ENCODE data around the gene ZNF609. TPM values are rescaled to one million over a fixed set of nuclear protein-coding genes. Genes with fewer than 3 reads are reported as not detected.

Gene ZNF609
- total RNA-seq, 1 experiment from 2014 or later, result 31.0 TPM

GRCh38 chr15:64635499-64636495 is 175.4 kb downstream of the ZNF609 start:
- intact Hi-C loops (cut with micrococcal nuclease), result no loop called here
- no peaks in the 10 kb centered on the region for H3K36me3 ChIP-seq (ENCODE audit: control insufficient read depth in 1 of 2, insufficient read depth in 2 of 2, low read length in 2 of 2)
- CTCF ChIA-PET, result no interaction called here
- no peak overlapping the region for H2AFZ ChIP-seq (ENCODE audit: low read depth, low read length, poor library complexity, severe bottlenecking)
- ATAC-seq (no peak), DNase-seq (ENCODE audit: low read depth, low spot score) (no peak)
- no peak overlapping the region for H3K4me3 ChIP-seq (replicated peaks in 1 of 2; ENCODE audit: low read depth in 1 of 2, low read length in 2 of 2)
- TF ChIP-seq, protein P1, sequence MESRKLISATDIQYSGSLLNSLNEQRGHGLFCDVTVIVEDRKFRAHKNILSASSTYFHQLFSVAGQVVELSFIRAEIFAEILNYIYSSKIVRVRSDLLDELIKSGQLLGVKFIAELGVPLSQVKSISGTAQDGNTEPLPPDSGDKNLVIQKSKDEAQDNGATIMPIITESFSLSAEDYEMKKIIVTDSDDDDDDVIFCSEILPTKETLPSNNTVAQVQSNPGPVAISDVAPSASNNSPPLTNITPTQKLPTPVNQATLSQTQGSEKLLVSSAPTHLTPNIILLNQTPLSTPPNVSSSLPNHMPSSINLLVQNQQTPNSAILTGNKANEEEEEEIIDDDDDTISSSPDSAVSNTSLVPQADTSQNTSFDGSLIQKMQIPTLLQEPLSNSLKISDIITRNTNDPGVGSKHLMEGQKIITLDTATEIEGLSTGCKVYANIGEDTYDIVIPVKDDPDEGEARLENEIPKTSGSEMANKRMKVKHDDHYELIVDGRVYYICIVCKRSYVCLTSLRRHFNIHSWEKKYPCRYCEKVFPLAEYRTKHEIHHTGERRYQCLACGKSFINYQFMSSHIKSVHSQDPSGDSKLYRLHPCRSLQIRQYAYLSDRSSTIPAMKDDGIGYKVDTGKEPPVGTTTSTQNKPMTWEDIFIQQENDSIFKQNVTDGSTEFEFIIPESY (IDR thresholded peaks at IDR 0.05; ENCODE audit: extremely low read depth, insufficient replicate concordance, low read length), result no peak
- no peak for TF ChIP-seq EGR1 (IDR thresholded peaks at IDR 0.05; ENCODE audit: low read depth)
- TF ChIP-seq SRF (IDR thresholded peaks at IDR 0.05; ENCODE audit: low read depth), result no peak
- no peak for TF ChIP-seq EZH2 (IDR thresholded peaks at IDR 0.05)
- TF ChIP-seq ATF3 (IDR thresholded peaks at IDR 0.05), result no peak
- no peak for TF ChIP-seq SP1 (IDR thresholded peaks at IDR 0.05; ENCODE audit: low read depth)
- TF ChIP-seq ZNF274 (IDR thresholded peaks at IDR 0.05; ENCODE audit: low read depth, low read length), result no peak
- no peak for TF ChIP-seq ELF1 (IDR thresholded peaks at IDR 0.05; ENCODE audit: borderline replicate concordance, low read depth)
- TF ChIP-seq POLR2AphosphoS5 (IDR thresholded peaks at IDR 0.05; ENCODE audit: low read depth, low read length), result no peak
- no peak for TF ChIP-seq YY1 (IDR thresholded peaks at IDR 0.05; ENCODE audit: extremely low read depth, insufficient replicate concordance, low read depth, low read length)
- no peak for TF ChIP-seq CEBPB (IDR thresholded peaks at IDR 0.05; ENCODE audit: low read depth)
- TF ChIP-seq CTCF (IDR thresholded peaks at IDR 0.05 in 2 of 3, conservative IDR thresholded peaks at IDR 0.05 in 1 of 3; ENCODE audit: borderline replicate concordance in 1 of 3, insufficient read depth in 1 of 3, low read depth in 2 of 3, low read length in 2 of 3), result no peak
- TF ChIP-seq FOSL1 (IDR thresholded peaks at IDR 0.05; ENCODE audit: low read depth), result no peak
- no peak for TF ChIP-seq JUND (IDR thresholded peaks at IDR 0.05)
- TF ChIP-seq SIN3A (IDR thresholded peaks at IDR 0.05; ENCODE audit: low read depth), result no peak
- TF ChIP-seq, protein P2, sequence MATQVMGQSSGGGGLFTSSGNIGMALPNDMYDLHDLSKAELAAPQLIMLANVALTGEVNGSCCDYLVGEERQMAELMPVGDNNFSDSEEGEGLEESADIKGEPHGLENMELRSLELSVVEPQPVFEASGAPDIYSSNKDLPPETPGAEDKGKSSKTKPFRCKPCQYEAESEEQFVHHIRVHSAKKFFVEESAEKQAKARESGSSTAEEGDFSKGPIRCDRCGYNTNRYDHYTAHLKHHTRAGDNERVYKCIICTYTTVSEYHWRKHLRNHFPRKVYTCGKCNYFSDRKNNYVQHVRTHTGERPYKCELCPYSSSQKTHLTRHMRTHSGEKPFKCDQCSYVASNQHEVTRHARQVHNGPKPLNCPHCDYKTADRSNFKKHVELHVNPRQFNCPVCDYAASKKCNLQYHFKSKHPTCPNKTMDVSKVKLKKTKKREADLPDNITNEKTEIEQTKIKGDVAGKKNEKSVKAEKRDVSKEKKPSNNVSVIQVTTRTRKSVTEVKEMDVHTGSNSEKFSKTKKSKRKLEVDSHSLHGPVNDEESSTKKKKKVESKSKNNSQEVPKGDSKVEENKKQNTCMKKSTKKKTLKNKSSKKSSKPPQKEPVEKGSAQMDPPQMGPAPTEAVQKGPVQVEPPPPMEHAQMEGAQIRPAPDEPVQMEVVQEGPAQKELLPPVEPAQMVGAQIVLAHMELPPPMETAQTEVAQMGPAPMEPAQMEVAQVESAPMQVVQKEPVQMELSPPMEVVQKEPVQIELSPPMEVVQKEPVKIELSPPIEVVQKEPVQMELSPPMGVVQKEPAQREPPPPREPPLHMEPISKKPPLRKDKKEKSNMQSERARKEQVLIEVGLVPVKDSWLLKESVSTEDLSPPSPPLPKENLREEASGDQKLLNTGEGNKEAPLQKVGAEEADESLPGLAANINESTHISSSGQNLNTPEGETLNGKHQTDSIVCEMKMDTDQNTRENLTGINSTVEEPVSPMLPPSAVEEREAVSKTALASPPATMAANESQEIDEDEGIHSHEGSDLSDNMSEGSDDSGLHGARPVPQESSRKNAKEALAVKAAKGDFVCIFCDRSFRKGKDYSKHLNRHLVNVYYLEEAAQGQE (IDR thresholded peaks at IDR 0.05; ENCODE audit: low read depth), result no peak
- no peak overlapping the region for H3K27ac ChIP-seq (ENCODE audit: low read depth, low read length)
- no peaks in the 10 kb centered on the region for H3K27me3 ChIP-seq (ENCODE audit: insufficient read depth, low read length)
- no peaks in the 10 kb centered on the region for H3K9me2 ChIP-seq (ENCODE audit: insufficient read depth)
- no TSS peak for BruUV-seq (replicated peaks)
- no peaks in the 10 kb centered on the region for H4K20me1 ChIP-seq (ENCODE audit: insufficient read depth)
- no peak overlapping the region for H3K4me2 ChIP-seq (ENCODE audit: low read length)
- no peaks in the 10 kb centered on the region for H3K9me3 ChIP-seq (ENCODE audit: control insufficient read depth in 1 of 2, insufficient read depth in 1 of 2, low read depth in 1 of 2, low read length in 2 of 2)
- peaks cover 7 to 19% of the 10 kb centered on the region in 2 experiments; a peak in 2 of 4 replicates for H3K4me1 ChIP-seq (ENCODE audit: control insufficient read depth in 1 of 2, insufficient read depth in 2 of 2, low read length in 2 of 2)
- peaks cover 22% of the 10 kb centered on the region for H3K79me2 ChIP-seq (ENCODE audit: insufficient read depth, low read length)
- POLR2A ChIA-PET, result no interaction called here
- RAD21 ChIA-PET (ENCODE audit: low non-redundant PET in 1 of 2, low total read pairs in 2 of 2, uncharacterized antibody in 2 of 2, unreplicated experiment in 2 of 2), result no interaction called here
- no peak overlapping the region for H3K9ac ChIP-seq (ENCODE audit: low read length)
